ENCODE results near the gene VAMP3. TPM values are rescaled to one million over a fixed set of nuclear protein-coding genes. Genes with fewer than 3 reads are reported as not detected.

VAMP3 gene
- total and polyA plus RNA-seq, 2 donors (not counting 3 experiments of a cell fraction or from before 2014, with no cell fraction given), result 100 to 137 TPM

GRCh38 chr1:7780976-7781375 lies 9.9 kb downstream of the VAMP3 start:
- no peaks in the 10 kb centered on the region for H4K20me1 ChIP-seq (replicated peaks; ENCODE audit: control insufficient read depth, extremely low read depth, insufficient read depth, low read length)
- no peaks in the 10 kb centered on the region for H3K9me3 ChIP-seq (replicated peaks; ENCODE audit: control insufficient read depth, insufficient read depth, low read length)
- H3K27me3 ChIP-seq (ENCODE audit: control insufficient read depth in 2 of 2, insufficient read depth in 2 of 2, low read length in 2 of 2), result no peaks in the 10 kb centered on the region
- no peaks in the 10 kb centered on the region for H3K9me1 ChIP-seq (replicated peaks; ENCODE audit: control insufficient read depth, extremely low read depth, insufficient read depth, low read length)
- POLR2A ChIA-PET, result no interaction called here
- H3K4me1 ChIP-seq (ENCODE audit: control insufficient read depth, extremely low read depth, insufficient read depth, low read length), result peaks cover 6% of the 10 kb centered on the region
- intact Hi-C loops (cut with micrococcal nuclease) (loop anchor here (5.0 kb wide), 1 partner anchor 181 kb away; the partner anchor contains the start of gene PARK7), dilution Hi-C loops (cut with MboI; ENCODE audit: extremely low pct_ligation_motif_present, low sequenced_read_pairs) (no loop called here)
- no peak for TF ChIP-seq POLR2A (IDR thresholded peaks at IDR 0.05; ENCODE audit: low read depth, low read length)
- TF ChIP-seq MAX (IDR thresholded peaks at IDR 0.05; ENCODE audit: insufficient read depth, insufficient read length), result no peak
- TF ChIP-seq FOS (IDR thresholded peaks at IDR 0.05; ENCODE audit: borderline replicate concordance, insufficient read depth, low read length), result no peak
- TF ChIP-seq MYC (IDR thresholded peaks at IDR 0.05; ENCODE audit: low read depth, low read length), result no peak
- no peak for TF ChIP-seq POLR2AphosphoS5 (IDR thresholded peaks at IDR 0.05; ENCODE audit: insufficient read depth, low read depth, low read length)
- no peak for TF ChIP-seq EZH2 (IDR thresholded peaks at IDR 0.05; ENCODE audit: borderline replicate concordance, low read depth, low read length, severe bottlenecking)
- BruUV-seq (replicated peaks), result TSS peak; percentile 24
- H3K9ac ChIP-seq (replicated peaks; ENCODE audit: extremely low read depth, insufficient read depth, low read length), result no peak overlapping the region
- H3K79me2 ChIP-seq (ENCODE audit: control insufficient read depth, insufficient read depth, low read length), result no peaks in the 10 kb centered on the region
- no peak for DNase-seq (ENCODE audit: low read depth, low spot score)
- no peak overlapping the region for H3K4me3 ChIP-seq (replicated peaks in 1 of 3; ENCODE audit: insufficient read depth in 1 of 3, low read depth in 1 of 3, low read length in 3 of 3)
- CTCF ChIA-PET, result interaction anchor here (1.6 kb wide), 1 partner anchor 113 kb away, joined by 5 read pairs; no protein-coding TSS in a partner anchor
- no peak overlapping the region for H2AFZ ChIP-seq (ENCODE audit: low read depth, low read length)
- H3K27ac ChIP-seq (ENCODE audit: insufficient read depth, low read depth, low read length), result no peak overlapping the region
- H3K4me2 ChIP-seq (ENCODE audit: insufficient read depth, low read length), result no peak overlapping the region
- peaks cover 8 to 11% of the 10 kb centered on the region in 2 experiments for H3K36me3 ChIP-seq (ENCODE audit: control insufficient read depth in 2 of 2, extremely low read depth in 1 of 2, insufficient read depth in 2 of 2, low read length in 2 of 2)
- no peak for FAIRE-seq

- DNase-seq (ENCODE audit: low read depth, low spot score), result no peak
- TF ChIP-seq EZH2 (IDR thresholded peaks at IDR 0.05; ENCODE audit: borderline replicate concordance, low read depth, low read length, severe bottlenecking) (no peak), MYC (IDR thresholded peaks at IDR 0.05; ENCODE audit: low read depth, low read length) (no peak), MAX (IDR thresholded peaks at IDR 0.05; ENCODE audit: insufficient read depth, insufficient read length) (no peak), JUN (IDR thresholded peaks at IDR 0.05; ENCODE audit: borderline replicate concordance, insufficient read depth, insufficient read length, low read depth) (no peak), FOS (IDR thresholded peaks at IDR 0.05; ENCODE audit: borderline replicate concordance, insufficient read depth, low read length) (no peak), POLR2AphosphoS5 (IDR thresholded peaks at IDR 0.05; ENCODE audit: insufficient read depth, low read depth, low read length) (no peak), POLR2A (IDR thresholded peaks at IDR 0.05; ENCODE audit: low read depth, low read length) (no peak), GATA2 (IDR thresholded peaks at IDR 0.05; ENCODE audit: insufficient read depth, insufficient read length, low read depth, low read length) (no peak), CTCF (IDR thresholded peaks at IDR 0.05; ENCODE audit: extremely low read depth in 1 of 2, insufficient read depth in 1 of 2, low read depth in 1 of 2, low read length in 2 of 2) (no peak)
- Histone ChIP-seq H4K20me1 (replicated peaks; ENCODE audit: control insufficient read depth, extremely low read depth, insufficient read depth, low read length) (no peaks in the 10 kb centered on the region), H3K4me1 (ENCODE audit: control insufficient read depth, extremely low read depth, insufficient read depth, low read length) (peaks cover 6% of the 10 kb centered on the region), H2AFZ (ENCODE audit: low read depth, low read length) (no peak overlapping the region), H3K9ac (replicated peaks; ENCODE audit: extremely low read depth, insufficient read depth, low read length) (no peak overlapping the region), H3K27ac (ENCODE audit: insufficient read depth, low read depth, low read length) (no peak overlapping the region), H3K79me2 (ENCODE audit: control insufficient read depth, insufficient read depth, low read length) (no peaks in the 10 kb centered on the region), H3K4me2 (ENCODE audit: insufficient read depth, low read length) (no peak overlapping the region), H3K27me3 (ENCODE audit: control insufficient read depth in 2 of 2, insufficient read depth in 2 of 2, low read length in 2 of 2) (no peaks in the 10 kb centered on the region), H3K4me3 (replicated peaks in 1 of 3; ENCODE audit: insufficient read depth in 1 of 3, low read depth in 1 of 3, low read length in 3 of 3) (no peak overlapping the region), H3K9me3 (replicated peaks; ENCODE audit: control insufficient read depth, insufficient read depth, low read length) (no peaks in the 10 kb centered on the region), H3K9me1 (replicated peaks; ENCODE audit: control insufficient read depth, extremely low read depth, insufficient read depth, low read length) (no peaks in the 10 kb centered on the region), H3K36me3 (ENCODE audit: control insufficient read depth in 2 of 2, extremely low read depth in 1 of 2, insufficient read depth in 2 of 2, low read length in 2 of 2) (peaks cover 8 to 11% of the 10 kb centered on the region in 2 experiments)
- CTCF ChIA-PET, result interaction anchor here (0.5 to 1.6 kb wide), 2 partner anchors 114 to 999 kb away, joined by 3 to 5 read pairs; no protein-coding TSS in a partner anchor
- dilution Hi-C loops (cut with MboI; ENCODE audit: extremely low pct_ligation_motif_present, low sequenced_read_pairs), result no loop called here
- POLR2A ChIA-PET, result no interaction called here
- no TSS peak for BruUV-seq (replicated peaks)
- no peak for FAIRE-seq
- intact Hi-C loops (cut with micrococcal nuclease), result loop anchor here (5.0 kb wide), 1 partner anchor 181 kb away; the partner anchor contains the start of gene PARK7
Observed at GRCh38 chr1:7781501-7781900, 10.4 kb downstream of the VAMP3 start.

Data from endothelial cell of umbilical vein (primary cell).